Left lung (tissue), 10 donors: ENCODE data around the gene HMCN1. TPM values are rescaled to one million over a fixed set of nuclear protein-coding genes. Genes with fewer than 3 reads are reported as not detected.

Source experiments
- ATAC-seq: fragments of 200-7000 bp; cut with Tn5 transposase; one replicate; pipeline ENCODE4 v1.9.1; 2020; ENCODE audit warnings: moderate library complexity
- DNase-seq, 4 donors: peaks; one replicate each; pipeline ENCODE4 v3.0.0-alpha.2; 2013 to 2020
- H3K27ac ChIP-seq, 2 donors: fragments of 200-600 bp; sonication (generic) in 1 of 2; one replicate each; pipeline versions ENCODE4 v1.5.0 to v1.8.0; 2020 to 2021
- H3K27me3 ChIP-seq, 2 donors: fragments of 200-600 bp; sonication (generic) in 1 of 2; one replicate each; pipeline versions ENCODE4 v1.5.0 to v1.8.0; 2020 to 2021
- H3K36me3 ChIP-seq, 2 donors: fragments of 200-600 bp; sonication (generic) in 1 of 2; one replicate each; pipeline versions ENCODE4 v1.5.0 to v1.8.0; 2020 to 2021
- H3K4me1 ChIP-seq, 2 donors: fragments of 200-600 bp; one replicate each; pipeline ENCODE4 v1.8.0; 2021
- H3K4me3 ChIP-seq, 2 donors: fragments of 200-600 bp; sonication (generic) in 1 of 2; one replicate each; pipeline versions ENCODE4 v1.5.0 to v1.8.0; 2020 to 2021; ENCODE audit warnings: mild to moderate bottlenecking in 1 of 2
- H3K9me3 ChIP-seq, 2 donors: fragments of 200-600 bp; sonication (generic) in 1 of 2; one replicate each; pipeline versions ENCODE4 v1.5.0 to v1.8.0; 2020 to 2021
- intact Hi-C, 2 donors: fragments of 100-400 bp; cut with DNase I; formaldehyde crosslinking; loops; one replicate each; pipeline versions ENCODE4 v1.11.2 to v1.14.2; 2022
- polyA plus RNA-seq, 6 donors: library from polyadenylated mRNA; unstranded; fragments of 120-200 nt; gene quantifications; one replicate each; pipeline ENCODE4 v1.2.1, GENCODE V29; 2013; ENCODE audit not compliant: insufficient read length in 6 of 6
- total RNA-seq, 2 donors: library from RNA; stranded (reverse); fragmentation: NEBNext Ultra II Directional; extraction: Animal tissue kit (Norgen Biotek cat#: 25700); gene quantifications; one replicate each; pipeline ENCODE4 v1.2.1, GENCODE V29; 2021
- TF ChIP-seq, protein P1 (sequence below), 2 donors: fragments of 200-600 bp; sonication (generic) in 1 of 2; IDR thresholded peaks; one replicate each; pipeline versions ENCODE4 v1.5.0 to v1.8.0; 2021; ENCODE audit warnings: antibody characterized with exemption in 2 of 2
- donor health status: DM: no; HTN: yes; CAD: no.
- donor health status: DM: no; HTN: no; CAD: no.

HMCN1 gene
- total and polyA plus RNA-seq, 8 donors: 24.0 to 91.0 (median 48.7) TPM

GRCh38 chr1:185825556-185825955 is 91.4 kb downstream of the HMCN1 start:
- TF ChIP-seq, protein P1, sequence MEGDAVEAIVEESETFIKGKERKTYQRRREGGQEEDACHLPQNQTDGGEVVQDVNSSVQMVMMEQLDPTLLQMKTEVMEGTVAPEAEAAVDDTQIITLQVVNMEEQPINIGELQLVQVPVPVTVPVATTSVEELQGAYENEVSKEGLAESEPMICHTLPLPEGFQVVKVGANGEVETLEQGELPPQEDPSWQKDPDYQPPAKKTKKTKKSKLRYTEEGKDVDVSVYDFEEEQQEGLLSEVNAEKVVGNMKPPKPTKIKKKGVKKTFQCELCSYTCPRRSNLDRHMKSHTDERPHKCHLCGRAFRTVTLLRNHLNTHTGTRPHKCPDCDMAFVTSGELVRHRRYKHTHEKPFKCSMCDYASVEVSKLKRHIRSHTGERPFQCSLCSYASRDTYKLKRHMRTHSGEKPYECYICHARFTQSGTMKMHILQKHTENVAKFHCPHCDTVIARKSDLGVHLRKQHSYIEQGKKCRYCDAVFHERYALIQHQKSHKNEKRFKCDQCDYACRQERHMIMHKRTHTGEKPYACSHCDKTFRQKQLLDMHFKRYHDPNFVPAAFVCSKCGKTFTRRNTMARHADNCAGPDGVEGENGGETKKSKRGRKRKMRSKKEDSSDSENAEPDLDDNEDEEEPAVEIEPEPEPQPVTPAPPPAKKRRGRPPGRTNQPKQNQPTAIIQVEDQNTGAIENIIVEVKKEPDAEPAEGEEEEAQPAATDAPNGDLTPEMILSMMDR (IDR thresholded peaks at IDR 0.05): no peak
- Histone ChIP-seq H3K4me1 (no peaks in the 10 kb centered on the region), H3K27ac (no peak overlapping the region), H3K36me3 (no peaks in the 10 kb centered on the region), H3K27me3 (no peaks in the 10 kb centered on the region), H3K9me3 (no peaks in the 10 kb centered on the region), H3K4me3 (no peak overlapping the region)
- ATAC-seq (no peak), DNase-seq (no peak)
- intact Hi-C loops: no loop called here

DNA sequence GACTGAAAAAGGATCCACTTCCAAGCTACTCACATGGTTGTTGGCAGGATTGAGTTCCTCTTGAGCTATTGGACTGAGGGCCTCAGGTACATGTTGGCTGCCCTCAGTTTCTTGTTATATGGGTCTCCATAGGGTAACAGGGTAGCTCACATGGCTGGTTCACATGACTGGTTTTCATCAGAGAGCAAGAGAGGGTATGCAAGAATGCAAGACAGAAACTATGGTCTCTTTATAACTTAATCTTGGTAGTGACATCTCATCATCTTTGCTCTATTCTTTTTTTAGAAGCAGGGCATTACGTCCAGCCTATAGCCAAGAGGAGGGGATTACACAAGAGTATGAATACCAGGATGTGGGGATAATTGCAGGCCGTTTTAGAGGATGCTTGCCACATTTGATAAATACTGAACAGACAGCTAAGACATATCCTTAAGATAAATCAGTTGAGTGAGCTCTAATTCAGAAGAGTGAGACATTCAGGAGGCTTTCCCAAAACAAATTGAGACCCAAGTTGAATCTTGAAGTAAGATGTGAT is 100.2 kb downstream of the HMCN1 start:
- no peaks in the 10 kb centered on the region for H3K9me3 ChIP-seq
- no peaks in the 10 kb centered on the region for H3K4me1 ChIP-seq
- intact Hi-C loops: no loop called here
- DNase-seq (no peak), ATAC-seq (no peak)
- no peaks in the 10 kb centered on the region for H3K36me3 ChIP-seq
- no peak overlapping the region for H3K4me3 ChIP-seq
- H3K27me3 ChIP-seq: no peaks in the 10 kb centered on the region
- TF ChIP-seq, protein P1 (IDR thresholded peaks at IDR 0.05): no peak
- no peak overlapping the region for H3K27ac ChIP-seq

DNA sequence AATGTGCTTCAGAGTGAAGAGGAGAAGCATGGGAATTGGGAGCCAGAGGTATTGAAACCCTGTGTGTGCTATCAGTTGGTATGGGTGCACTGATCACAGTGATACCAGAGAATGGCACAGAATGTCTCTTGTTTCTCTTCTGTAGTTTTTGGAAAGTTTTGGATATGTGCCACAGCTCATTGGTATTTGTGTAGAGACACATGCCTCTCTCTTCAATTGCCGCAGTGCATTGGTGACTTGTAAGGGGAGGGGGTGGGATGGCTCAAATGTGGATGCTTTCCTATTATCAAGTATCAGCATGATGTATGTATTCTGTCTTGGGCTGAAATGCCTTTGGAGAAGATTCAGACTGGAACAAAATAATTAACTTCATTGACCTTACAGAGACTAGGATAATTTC is 101.0 kb downstream of the HMCN1 start:
- Histone ChIP-seq H3K27ac (no peak overlapping the region), H3K36me3 (no peaks in the 10 kb centered on the region), H3K9me3 (no peaks in the 10 kb centered on the region), H3K27me3 (no peaks in the 10 kb centered on the region), H3K4me1 (no peaks in the 10 kb centered on the region), H3K4me3 (no peak overlapping the region)
- intact Hi-C loops: no loop called here
- no peak for ATAC-seq
- TF ChIP-seq, protein P1 (IDR thresholded peaks at IDR 0.05): no peak
- no peak for DNase-seq

DNA sequence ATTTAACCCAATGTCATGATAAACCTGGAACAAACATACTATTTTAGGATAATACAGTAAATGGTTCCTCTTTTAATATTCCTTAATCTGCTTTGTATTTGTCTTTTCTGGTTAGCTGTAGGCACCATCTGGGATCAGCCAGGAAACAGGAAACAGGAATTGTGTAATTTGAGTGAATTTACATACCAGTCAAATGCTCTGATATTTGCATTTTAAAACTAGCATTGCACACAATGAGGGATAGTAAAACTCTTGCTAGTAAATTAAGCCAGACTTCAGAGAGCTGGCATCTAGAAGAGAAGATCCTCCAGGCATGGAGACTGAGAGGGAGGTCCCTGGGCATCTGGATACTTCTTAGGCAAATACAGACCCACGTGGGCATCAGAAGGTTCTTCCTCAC is 103.5 kb downstream of the HMCN1 start:
- DNase-seq (peak in 1 of 4 donors; percentile 5), ATAC-seq (no peak)
- no peak overlapping the region for H3K27ac ChIP-seq
- intact Hi-C loops: no loop called here
- no peak overlapping the region for H3K4me3 ChIP-seq
- TF ChIP-seq, protein P1 (IDR thresholded peaks at IDR 0.05): no peak
- no peaks in the 10 kb centered on the region for H3K4me1 ChIP-seq
- no peaks in the 10 kb centered on the region for H3K27me3 ChIP-seq
- no peaks in the 10 kb centered on the region for H3K9me3 ChIP-seq
- no peaks in the 10 kb centered on the region for H3K36me3 ChIP-seq

GRCh38 chr1:185838111-185838510 is 103.9 kb downstream of the HMCN1 start:
- H3K4me1 ChIP-seq: no peaks in the 10 kb centered on the region
- intact Hi-C loops: no loop called here
- no peaks in the 10 kb centered on the region for H3K9me3 ChIP-seq
- H3K36me3 ChIP-seq: no peaks in the 10 kb centered on the region
- TF ChIP-seq, protein P1 (IDR thresholded peaks at IDR 0.05): no peak
- no peak overlapping the region for H3K4me3 ChIP-seq
- ATAC-seq (no peak), DNase-seq (peak in 1 of 4 donors; percentile 26)
- no peak overlapping the region for H3K27ac ChIP-seq
- no peaks in the 10 kb centered on the region for H3K27me3 ChIP-seq
